ENCODE measurements around the gene FAM120A.

DNA sequence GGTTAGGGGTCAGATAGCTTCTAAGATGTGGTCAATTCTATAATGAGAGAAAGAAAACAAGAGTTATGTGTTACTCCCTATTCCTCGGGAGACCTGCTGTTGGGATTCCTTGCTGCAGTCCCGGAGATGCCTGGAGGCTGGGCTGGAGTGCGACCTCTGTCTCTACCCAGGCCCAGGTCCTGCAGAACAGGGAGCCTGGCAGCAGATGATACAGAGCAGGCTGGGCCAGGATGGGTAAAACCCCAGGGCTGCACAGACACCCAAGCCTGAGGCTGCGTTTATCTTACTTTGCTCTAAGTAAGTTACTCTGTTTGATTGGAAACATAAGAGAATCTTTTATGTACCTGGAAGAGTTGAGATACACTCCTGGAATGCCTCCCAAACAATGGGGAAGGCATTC is 28.8 kb downstream of the FAM120A start:
- TF ChIP-seq, protein P1, sequence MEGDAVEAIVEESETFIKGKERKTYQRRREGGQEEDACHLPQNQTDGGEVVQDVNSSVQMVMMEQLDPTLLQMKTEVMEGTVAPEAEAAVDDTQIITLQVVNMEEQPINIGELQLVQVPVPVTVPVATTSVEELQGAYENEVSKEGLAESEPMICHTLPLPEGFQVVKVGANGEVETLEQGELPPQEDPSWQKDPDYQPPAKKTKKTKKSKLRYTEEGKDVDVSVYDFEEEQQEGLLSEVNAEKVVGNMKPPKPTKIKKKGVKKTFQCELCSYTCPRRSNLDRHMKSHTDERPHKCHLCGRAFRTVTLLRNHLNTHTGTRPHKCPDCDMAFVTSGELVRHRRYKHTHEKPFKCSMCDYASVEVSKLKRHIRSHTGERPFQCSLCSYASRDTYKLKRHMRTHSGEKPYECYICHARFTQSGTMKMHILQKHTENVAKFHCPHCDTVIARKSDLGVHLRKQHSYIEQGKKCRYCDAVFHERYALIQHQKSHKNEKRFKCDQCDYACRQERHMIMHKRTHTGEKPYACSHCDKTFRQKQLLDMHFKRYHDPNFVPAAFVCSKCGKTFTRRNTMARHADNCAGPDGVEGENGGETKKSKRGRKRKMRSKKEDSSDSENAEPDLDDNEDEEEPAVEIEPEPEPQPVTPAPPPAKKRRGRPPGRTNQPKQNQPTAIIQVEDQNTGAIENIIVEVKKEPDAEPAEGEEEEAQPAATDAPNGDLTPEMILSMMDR (IDR thresholded peaks at IDR 0.05): no peak
- TF ChIP-seq POLR2A (IDR thresholded peaks at IDR 0.05): no peak

All from adrenal gland (tissue), 5 donors.